ENCODE data around the gene NOXA1. TPM values are rescaled to one million over a fixed set of nuclear protein-coding genes. Genes with fewer than 3 reads are reported as not detected.
"Not testable (repeated sequence)": the region's sequence is repeated elsewhere in the genome, so short reads cannot be mapped to it uniquely, and the experiment has no call there.

NOXA1 gene
- total RNA-seq, 1 experiment from 2014 or later: 0.92 TPM

- DNase-seq (ENCODE audit: extremely low read depth, low read depth): not testable (repeated sequence)
Observed at GRCh38 chr9:137451264-137452005, 28.2 kb downstream of the NOXA1 start.

- no peak for DNase-seq (ENCODE audit: extremely low read depth, low read depth)
Observed at GRCh38 chr9:137452006-137452760, 29.0 kb downstream of the NOXA1 start.

- no peak for DNase-seq (ENCODE audit: extremely low read depth, low read depth)
Observed at GRCh38 chr9:137452761-137453642, 29.8 kb downstream of the NOXA1 start.

GRCh38 chr9:137453643-137454081 is 30.5 kb downstream of the NOXA1 start:
- DNase-seq (ENCODE audit: extremely low read depth, low read depth): peak; percentile 44

GRCh38 chr9:137454145-137454596 is 31.0 kb downstream of the NOXA1 start:
- no peak for DNase-seq (ENCODE audit: extremely low read depth, low read depth)

GRCh38 chr9:137454597-137455358 is 31.6 kb downstream of the NOXA1 start:
- DNase-seq (ENCODE audit: extremely low read depth, low read depth): no peak

GRCh38 chr9:137455359-137455991 is 32.3 kb downstream of the NOXA1 start:
- no peak for DNase-seq (ENCODE audit: extremely low read depth, low read depth)

GRCh38 chr9:137456061-137456863 is 33.1 kb downstream of the NOXA1 start:
- no peak for DNase-seq (ENCODE audit: extremely low read depth, low read depth)

- DNase-seq (ENCODE audit: extremely low read depth, low read depth): no peak
Observed at GRCh38 chr9:137456864-137457405, 33.7 kb downstream of the NOXA1 start.

GRCh38 chr9:137457406-137458193 is 34.4 kb downstream of the NOXA1 start:
- no peak for DNase-seq (ENCODE audit: extremely low read depth, low read depth)

- no peak for DNase-seq (ENCODE audit: extremely low read depth, low read depth)
Observed at GRCh38 chr9:137458194-137459151, 35.3 kb downstream of the NOXA1 start.

- peak; percentile 91 for DNase-seq (ENCODE audit: extremely low read depth, low read depth)
Observed at GRCh38 chr9:137459152-137459600, 36.0 kb downstream of the NOXA1 start, which contains the start of gene NSMF. Gene NSMF (minus strand): TSS chr9:137459334. CDS start chr9:137459102, 232 bp downstream.

GRCh38 chr9:137459601-137460362 is 36.6 kb downstream of the NOXA1 start:
- no peak for DNase-seq (ENCODE audit: extremely low read depth, low read depth)

- DNase-seq (ENCODE audit: extremely low read depth, low read depth): no peak
Observed at GRCh38 chr9:137460363-137461315, 37.4 kb downstream of the NOXA1 start.

GRCh38 chr9:137461316-137461662 is 38.1 kb downstream of the NOXA1 start:
- no peak for DNase-seq (ENCODE audit: extremely low read depth, low read depth)
